ENCODE results near the gene MOB3A.
A peak's percentile ranks its signal among the peaks of the same experiment; 100 is the strongest.
"Not testable (repeated sequence)": the region's sequence is repeated elsewhere in the genome, so short reads cannot be mapped to it uniquely, and the experiment has no call there.

Gene MOB3A

GRCh38 chr19:2034253-2034652 is 61.9 kb downstream of the MOB3A start:
- not testable (repeated sequence) for DNase-seq (ENCODE audit: low spot score)

- no peak for DNase-seq (ENCODE audit: low spot score)
Observed at GRCh38 chr19:2033825-2034159, 62.3 kb downstream of the MOB3A start.

- DNase-seq (ENCODE audit: low spot score), result no peak
Observed at GRCh38 chr19:2033115-2033824, 62.9 kb downstream of the MOB3A start.

- DNase-seq (ENCODE audit: low spot score), result peak; percentile 94
Observed at GRCh38 chr19:2032296-2032941, 63.7 kb downstream of the MOB3A start.

- DNase-seq (ENCODE audit: low spot score), result no peak
Observed at GRCh38 chr19:2027361-2027760, 68.8 kb downstream of the MOB3A start.

GRCh38 chr19:2026770-2027169 is 69.4 kb downstream of the MOB3A start:
- DNase-seq (ENCODE audit: low spot score), result no peak

- DNase-seq (ENCODE audit: low spot score), result no peak
Observed at GRCh38 chr19:2022289-2022688, 73.8 kb downstream of the MOB3A start.

GRCh38 chr19:2021453-2022140 is 74.5 kb downstream of the MOB3A start:
- no peak for DNase-seq (ENCODE audit: low spot score)
